COR-L47 (cell line): ENCODE data around the gene FAM110A.
"Not testable (repeated sequence)": the region's sequence is repeated elsewhere in the genome, so short reads cannot be mapped to it uniquely, and the experiment has no call there.

Source experiments
- DNase-seq: peaks from one replicate; lab custom pipeline; 2025; lab: John Stamatoyannopoulos, UW

The FAM110A gene

GRCh38 chr20:833450-834150 lies at the start of gene FAM110A:
Gene FAM110A (plus strand): TSS chr20:833715. CDS start chr20:844805, 11,090 bp downstream.
- peak; percentile 97 for DNase-seq

GRCh38 chr20:787825-788224 lies 45.7 kb upstream of the FAM110A start:
- no peak for DNase-seq

- no peak for DNase-seq
Observed at GRCh38 chr20:791056-791455, 42.5 kb upstream of the FAM110A start.

GRCh38 chr20:792248-792647 lies 41.3 kb upstream of the FAM110A start:
- no peak for DNase-seq

GRCh38 chr20:796921-797320 lies 36.6 kb upstream of the FAM110A start:
- DNase-seq = no peak

GRCh38 chr20:798746-799145 lies 34.8 kb upstream of the FAM110A start:
- not testable (repeated sequence) for DNase-seq

GRCh38 chr20:800026-800425 lies 33.5 kb upstream of the FAM110A start:
- DNase-seq = not testable (repeated sequence)

- no peak for DNase-seq
Observed at GRCh38 chr20:801678-802077, 31.8 kb upstream of the FAM110A start.

GRCh38 chr20:805713-806112 lies 27.8 kb upstream of the FAM110A start:
- DNase-seq = no peak

GRCh38 chr20:811776-812434 lies 21.6 kb upstream of the FAM110A start:
- not testable (repeated sequence) for DNase-seq

- not testable (repeated sequence) for DNase-seq
Observed at GRCh38 chr20:812435-812814, 21.1 kb upstream of the FAM110A start.

- DNase-seq = no peak
Observed at GRCh38 chr20:813390-813789, 20.1 kb upstream of the FAM110A start.

GRCh38 chr20:815226-815625 lies 18.3 kb upstream of the FAM110A start:
- no peak for DNase-seq

- DNase-seq = peak; percentile 25
Observed at GRCh38 chr20:815914-816606, 17.5 kb upstream of the FAM110A start.

GRCh38 chr20:818001-818664 lies 15.4 kb upstream of the FAM110A start:
- DNase-seq = no peak

- no peak for DNase-seq
Observed at GRCh38 chr20:819680-820322, 13.7 kb upstream of the FAM110A start.

GRCh38 chr20:820323-820953 lies 13.1 kb upstream of the FAM110A start:
- DNase-seq = no peak

- DNase-seq = no peak
Observed at GRCh38 chr20:821046-821730, 12.3 kb upstream of the FAM110A start.

- DNase-seq = no peak
Observed at GRCh38 chr20:821731-822065, 11.8 kb upstream of the FAM110A start.

- DNase-seq = no peak
Observed at GRCh38 chr20:822651-823573, 10.6 kb upstream of the FAM110A start.
